HepG2 (cell line): ENCODE data around the gene FAM53B. TPM values are rescaled to one million over a fixed set of nuclear protein-coding genes. Genes with fewer than 3 reads are reported as not detected.

Experiments used
- ATAC-seq: fragments of 200-7000 bp; cut with Tn5 transposase; 3 replicates; pipeline ENCODE4 v1.9.1; 2020; ENCODE audit warnings: mild to moderate bottlenecking, moderate library complexity
- BruUV-seq: library from RNA; stranded (reverse); fragments of 400-500 nt; replicated peaks from 2 replicates; lab custom pipeline; 2021; lab: Mats Ljungman, UMichigan
- CTCF ChIA-PET: fragments of 300-600 bp; formaldehyde crosslinking; extraction: SDS; loops from one replicate; lab custom pipeline; 2021; ENCODE audit warnings: low total read pairs, inconsistent platforms, low intra/inter-chr PET ratio; lab: Yijun Ruan, JAX
- POLR2A ChIA-PET: fragments of 350-600 bp; sonication (Branson Sonifier 250); formaldehyde crosslinking; loops from one replicate; lab custom pipeline; 2020; ENCODE audit warnings: antibody characterized with exemption, inconsistent platforms; lab: Yijun Ruan, JAX
- DNase-seq: peaks from one replicate; pipeline ENCODE4 v3.0.0-alpha.2; 2015; ENCODE audit warnings: low spot score
- FAIRE-seq: peaks from 3 replicates; lab custom pipeline; 2011; peaks lifted over from hg19 to GRCh38; lab: Jason Lieb, UNC
- H2AFZ ChIP-seq: one replicate; pipeline ENCODE4 v1.6.1; 2011; ENCODE audit warnings: low read length, inconsistent platforms
- H3K27ac ChIP-seq: fragments of 300-600 bp; 3 replicates; pipeline ENCODE4 v1.8.0; 2011; ENCODE audit warnings: mixed run types, mild to moderate bottlenecking, mixed read lengths, low read length, inconsistent platforms; ENCODE audit not compliant: insufficient read depth; ENCODE audit errors: extremely low read length
- H3K27me3 ChIP-seq, 2 experiments: fragments of 200-600 bp in 1 of 2; 2 replicates in 1 of 2; 3 replicates in 1 of 2; pipeline versions ENCODE4 v1.6.0 to v1.8.0; 2011; ENCODE audit warnings: low read length in 2 of 2, mild to moderate bottlenecking in 2 of 2, moderate library complexity in 2 of 2, inconsistent platforms in 1 of 2; ENCODE audit not compliant: insufficient read depth in 2 of 2, control insufficient read depth in 1 of 2
- H3K36me3 ChIP-seq, 2 experiments: fragments of 200-600 bp in 1 of 2; replicated peaks in 1 of 2; 2 replicates in 1 of 2; 3 replicates in 1 of 2; pipeline versions ENCODE4 v1.5.1 to v1.8.0; 2011; ENCODE audit warnings: low read length in 2 of 2, inconsistent platforms in 1 of 2; ENCODE audit not compliant: insufficient read depth in 2 of 2, control insufficient read depth in 1 of 2
- H3K4me1 ChIP-seq: 2 replicates; pipeline ENCODE4 v1.5.1; 2012; ENCODE audit warnings: low read length, inconsistent platforms; ENCODE audit not compliant: insufficient read depth
- H3K4me2 ChIP-seq: 2 replicates; pipeline ENCODE4 v1.6.0; 2011; ENCODE audit warnings: low read depth, low read length, inconsistent platforms
- H3K4me3 ChIP-seq, 3 experiments: fragments of 200-600 bp in 1 of 3; sonication (generic), shearing (Covaris generic) in 1 of 3; replicated peaks in 1 of 3; 2 replicates each; pipeline ENCODE4 v1.5.1; 2011 to 2016; ENCODE audit warnings: low read length in 3 of 3, inconsistent platforms in 2 of 3, low read depth in 2 of 3, mild to moderate bottlenecking in 2 of 3, control low read depth in 1 of 3, mixed read lengths in 1 of 3; ENCODE audit not compliant: insufficient read depth in 1 of 3
- H3K79me2 ChIP-seq: one replicate; pipeline ENCODE4 v1.6.1; 2011; ENCODE audit warnings: low read length, inconsistent platforms; ENCODE audit not compliant: insufficient read depth
- H3K9ac ChIP-seq: 2 replicates; pipeline ENCODE4 v1.6.0; 2011; ENCODE audit warnings: mild to moderate bottlenecking, low read depth, low read length, inconsistent platforms; ENCODE audit not compliant: insufficient read depth
- H3K9me3 ChIP-seq: 2 replicates; pipeline ENCODE4 v1.5.1; 2012; ENCODE audit warnings: mild to moderate bottlenecking, low read length
- H4K20me1 ChIP-seq: 2 replicates; pipeline ENCODE4 v1.6.0; 2011; ENCODE audit warnings: inconsistent platforms, mild to moderate bottlenecking, low read length, moderate library complexity; ENCODE audit not compliant: insufficient read depth
- ELF1 ChIP-seq: sonication (generic); formaldehyde crosslinking; IDR thresholded peaks from 2 replicates; pipeline ENCODE4 v1.4.0; 2020; ENCODE audit warnings: missing genetic modification reagents
- FOXO1 ChIP-seq: sonication (generic); formaldehyde crosslinking; IDR thresholded peaks from 2 replicates; pipeline ENCODE4 v1.4.0; 2020; ENCODE audit warnings: missing genetic modification reagents
- HDAC6 ChIP-seq: fragments of 200-600 bp; sonication (generic); IDR thresholded peaks from 2 replicates; pipeline ENCODE4 v1.7.0; 2017; ENCODE audit warnings: mild to moderate bottlenecking, antibody characterized with exemption, low read length, low read depth
- MYPOP ChIP-seq: sonication (generic); formaldehyde crosslinking; IDR thresholded peaks from 2 replicates; pipeline ENCODE4 v1.8.1; 2023; ENCODE audit warnings: mild to moderate bottlenecking, moderate library complexity, missing genetic modification reagents
- ZC3H4 ChIP-seq: sonication (generic); formaldehyde crosslinking; IDR thresholded peaks from 2 replicates; pipeline ENCODE4 v1.4.0; 2020; ENCODE audit warnings: missing genetic modification reagents, borderline replicate concordance
- ZNF124 ChIP-seq: sonication (generic); formaldehyde crosslinking; IDR thresholded peaks from 2 replicates; pipeline ENCODE4 v1.4.0; 2020; ENCODE audit warnings: missing genetic modification reagents
- ZNF672 ChIP-seq: sonication (generic); formaldehyde crosslinking; IDR thresholded peaks from 2 replicates; pipeline ENCODE4 v1.8.1; 2022; ENCODE audit warnings: missing genetic modification reagents
- ZNF792 ChIP-seq: IDR thresholded peaks from 2 replicates; pipeline ENCODE4 v1.6.1; 2016
- WGBS: methylation state at CpG from one replicate; pipeline ENCODE4 v1.1.6; 2017; ENCODE audit warnings: low lambda C conversion rate; 5-methylcytosine and 5-hydroxymethylcytosine counted together
- in situ Hi-C: cut with HindIII; loops from 2 replicates; pipeline ENCODE4 v1.10.0; 2017; ENCODE audit warnings: low pct_unique_long_range_greater_than_20kb; ENCODE audit not compliant: extremely low pct_ligation_motif_present
- intact Hi-C: fragments of 100-400 bp; cut with micrococcal nuclease; formaldehyde crosslinking; loops from one replicate; pipeline ENCODE4 v1.10.0; 2022; ENCODE audit not compliant: unreplicated experiment
- polyA plus RNA-seq, 8 experiments: library from polyadenylated mRNA; depleted of rRNA in 3 of 8; stranded (reverse) in 7 of 8; unstranded in 1 of 8; fragments of >200 nt; fragmentation: Illumina TruSeq in 4 of 8; extraction: Trizol in 4 of 8; gene quantifications; 2 replicates each; pipeline versions ENCODE4 v1.2.1 to v1.2.3, GENCODE V29; 2011 to 2016; ENCODE audit warnings: low read depth in 4 of 8, missing spikeins in 1 of 8, mixed read lengths in 1 of 8; ENCODE audit not compliant: insufficient read depth in 1 of 8
- total RNA-seq, 5 experiments: library from RNA; depleted of rRNA; stranded (reverse); fragments of >200 nt; fragmentation: Illumina TruSeq; extraction: Trizol; gene quantifications; 2 replicates each; pipeline ENCODE4 v1.2.3, GENCODE V29; 2016; ENCODE audit warnings: low read depth in 1 of 5
- TF ChIP-seq, protein P1 (sequence below): sonication (generic); formaldehyde crosslinking; IDR thresholded peaks from 2 replicates; pipeline ENCODE4 v1.4.0; 2020; ENCODE audit warnings: missing genetic modification reagents

Gene FAM53B
- total and polyA plus RNA-seq, 2 of the 13 experiments (the other 11 are each of a cell fraction or from before 2014, with no cell fraction given), result 6.4 to 19.3 TPM

DNA sequence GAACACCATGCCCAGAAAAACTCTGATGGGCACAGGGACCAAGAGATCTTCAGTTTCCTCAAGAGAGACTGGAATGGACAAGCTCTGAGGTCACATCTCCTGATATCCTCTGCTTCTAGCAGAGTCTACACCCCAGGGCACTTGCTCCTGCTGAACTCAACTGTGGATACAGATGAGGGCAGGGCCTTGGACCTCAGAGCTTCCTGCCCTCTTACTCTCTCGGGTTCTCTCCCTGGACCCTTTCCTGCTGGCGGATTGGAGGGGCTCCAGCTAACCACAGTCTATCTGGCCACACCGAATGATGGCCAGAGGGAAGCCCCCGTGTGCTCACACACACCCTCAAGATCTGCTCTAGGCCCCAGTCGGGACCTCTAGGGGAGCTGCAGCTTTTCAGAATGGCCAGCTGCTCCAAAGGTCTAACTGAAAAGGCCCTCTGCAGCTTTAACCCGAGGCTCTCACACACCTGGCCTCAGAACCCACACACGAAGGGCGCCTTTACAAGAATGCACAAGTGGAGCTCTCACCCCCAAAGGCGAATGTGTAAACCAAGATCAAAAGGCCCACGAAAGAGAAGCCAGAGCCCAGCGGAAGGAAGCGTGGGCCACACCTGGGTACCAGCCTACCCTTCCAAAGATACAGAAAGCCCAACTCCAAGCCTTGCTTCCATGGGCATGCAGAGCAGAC, 65.5 kb downstream of the FAM53B start (continued):
- TF ChIP-seq ELF1 (CRISPR knock-in tag), result no peak
- TF ChIP-seq MYPOP (CRISPR knock-in tag), result no peak

- Histone ChIP-seq H2AFZ (no peak overlapping the region), H3K27ac (no peak overlapping the region), H3K4me2 (no peak overlapping the region), H3K9me3 (no peaks in the 10 kb centered on the region), H4K20me1 (peaks cover 5% of the 10 kb centered on the region; the same call in 1 of the 2 replicates), H3K4me3 (no peak overlapping the region), H3K4me1 (peaks cover 14% of the 10 kb centered on the region), H3K9ac (no peak overlapping the region), H3K27me3 (no peaks in the 10 kb centered on the region), H3K79me2 (peaks cover 2% of the 10 kb centered on the region), H3K36me3 (peaks cover 26 to 59% of the 10 kb centered on the region in 2 experiments)
- FAIRE-seq, result no peak
- ChIA-PET CTCF (no interaction called here), POLR2A (no interaction called here)
- in situ Hi-C loops (no loop called here), intact Hi-C loops (no loop called here)
- no peak for TF ChIP-seq ZNF672 (CRISPR knock-in tag)
- no peak for TF ChIP-seq ZC3H4 (CRISPR knock-in tag)
- no peak for TF ChIP-seq HDAC6
- TF ChIP-seq FOXO1 (CRISPR knock-in tag), result no peak
- TF ChIP-seq ZNF792 (CRISPR knock-in tag), result no peak
- TF ChIP-seq ZNF124, result no peak
- TF ChIP-seq, protein P1, sequence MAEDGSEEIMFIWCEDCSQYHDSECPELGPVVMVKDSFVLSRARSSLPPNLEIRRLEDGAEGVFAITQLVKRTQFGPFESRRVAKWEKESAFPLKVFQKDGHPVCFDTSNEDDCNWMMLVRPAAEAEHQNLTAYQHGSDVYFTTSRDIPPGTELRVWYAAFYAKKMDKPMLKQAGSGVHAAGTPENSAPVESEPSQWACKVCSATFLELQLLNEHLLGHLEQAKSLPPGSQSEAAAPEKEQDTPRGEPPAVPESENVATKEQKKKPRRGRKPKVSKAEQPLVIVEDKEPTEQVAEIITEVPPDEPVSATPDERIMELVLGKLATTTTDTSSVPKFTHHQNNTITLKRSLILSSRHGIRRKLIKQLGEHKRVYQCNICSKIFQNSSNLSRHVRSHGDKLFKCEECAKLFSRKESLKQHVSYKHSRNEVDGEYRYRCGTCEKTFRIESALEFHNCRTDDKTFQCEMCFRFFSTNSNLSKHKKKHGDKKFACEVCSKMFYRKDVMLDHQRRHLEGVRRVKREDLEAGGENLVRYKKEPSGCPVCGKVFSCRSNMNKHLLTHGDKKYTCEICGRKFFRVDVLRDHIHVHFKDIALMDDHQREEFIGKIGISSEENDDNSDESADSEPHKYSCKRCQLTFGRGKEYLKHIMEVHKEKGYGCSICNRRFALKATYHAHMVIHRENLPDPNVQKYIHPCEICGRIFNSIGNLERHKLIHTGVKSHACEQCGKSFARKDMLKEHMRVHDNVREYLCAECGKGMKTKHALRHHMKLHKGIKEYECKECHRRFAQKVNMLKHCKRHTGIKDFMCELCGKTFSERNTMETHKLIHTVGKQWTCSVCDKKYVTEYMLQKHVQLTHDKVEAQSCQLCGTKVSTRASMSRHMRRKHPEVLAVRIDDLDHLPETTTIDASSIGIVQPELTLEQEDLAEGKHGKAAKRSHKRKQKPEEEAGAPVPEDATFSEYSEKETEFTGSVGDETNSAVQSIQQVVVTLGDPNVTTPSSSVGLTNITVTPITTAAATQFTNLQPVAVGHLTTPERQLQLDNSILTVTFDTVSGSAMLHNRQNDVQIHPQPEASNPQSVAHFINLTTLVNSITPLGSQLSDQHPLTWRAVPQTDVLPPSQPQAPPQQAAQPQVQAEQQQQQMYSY (CRISPR knock-in tag), result no peak
- BruUV-seq, result no TSS peak
- WGBS, result 98% methylated on average over 10 of the region's 10 CpGs
- ATAC-seq, result no peak
- no peak for DNase-seq
Measured at GRCh38 chr10:124677749-124678556, 66.2 kb downstream of the FAM53B start.
